Body of pancreas (tissue), 4 donors: ENCODE results near the gene SLC66A1.
"Not testable (repeated sequence)": the region's sequence is repeated elsewhere in the genome, so short reads cannot be mapped to it uniquely, and the experiment has no call there.

Experiments
- POLR2A ChIP-seq, 3 donors: fragments of 450-650 bp; IDR thresholded peaks; one replicate each; pipeline ENCODE4 v1.6.1; 2016; ENCODE audit warnings: antibody characterized with exemption in 3 of 3, mild to moderate bottlenecking in 2 of 3
- TF ChIP-seq, protein P1 (sequence below), 7 experiments: fragments of 450-650 bp in 4 of 7; fragments of 200-600 bp in 3 of 7; sonication (generic) in 3 of 7; IDR thresholded peaks; one replicate each; pipeline ENCODE4 v1.5.1; 2016 to 2019; ENCODE audit warnings: antibody characterized with exemption in 7 of 7

DNA sequence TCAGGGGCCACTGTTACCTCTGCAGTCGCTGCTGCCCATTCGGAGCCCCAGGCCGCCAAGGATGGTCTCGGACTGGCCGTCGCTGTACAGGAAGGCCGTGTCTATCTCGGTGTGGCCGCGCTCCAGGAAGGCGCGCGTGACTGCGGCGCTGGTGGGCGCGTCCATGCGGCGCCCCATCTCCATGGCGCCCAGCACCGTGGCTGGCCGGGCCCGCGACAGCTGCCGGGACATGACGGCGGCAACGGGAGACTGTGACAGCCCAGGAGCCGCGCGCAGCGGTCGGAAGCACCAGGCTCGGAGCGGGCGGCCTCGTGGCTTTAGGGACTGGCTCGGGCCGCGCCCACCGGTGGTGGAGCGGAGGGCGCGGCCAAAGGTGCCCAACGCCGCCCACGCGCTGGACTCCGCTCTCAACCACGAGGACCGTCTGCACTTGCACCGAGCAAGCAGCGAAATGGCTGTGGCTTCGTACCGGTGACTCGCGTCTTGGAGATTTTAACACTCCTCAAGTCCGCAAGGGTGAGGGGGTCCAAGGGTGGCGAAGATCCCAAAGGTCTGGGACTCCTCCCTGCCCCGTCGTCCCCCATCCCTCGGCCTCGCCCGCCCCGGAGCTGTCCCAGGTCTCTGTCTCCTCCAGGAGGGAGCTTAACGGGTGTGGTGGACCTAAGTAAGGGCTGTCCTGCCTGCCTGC, 38.1 kb upstream of the SLC66A1 start:
- TF ChIP-seq POLR2A (IDR thresholded peaks at IDR 0.05), result not testable (repeated sequence)
- TF ChIP-seq, protein P1, sequence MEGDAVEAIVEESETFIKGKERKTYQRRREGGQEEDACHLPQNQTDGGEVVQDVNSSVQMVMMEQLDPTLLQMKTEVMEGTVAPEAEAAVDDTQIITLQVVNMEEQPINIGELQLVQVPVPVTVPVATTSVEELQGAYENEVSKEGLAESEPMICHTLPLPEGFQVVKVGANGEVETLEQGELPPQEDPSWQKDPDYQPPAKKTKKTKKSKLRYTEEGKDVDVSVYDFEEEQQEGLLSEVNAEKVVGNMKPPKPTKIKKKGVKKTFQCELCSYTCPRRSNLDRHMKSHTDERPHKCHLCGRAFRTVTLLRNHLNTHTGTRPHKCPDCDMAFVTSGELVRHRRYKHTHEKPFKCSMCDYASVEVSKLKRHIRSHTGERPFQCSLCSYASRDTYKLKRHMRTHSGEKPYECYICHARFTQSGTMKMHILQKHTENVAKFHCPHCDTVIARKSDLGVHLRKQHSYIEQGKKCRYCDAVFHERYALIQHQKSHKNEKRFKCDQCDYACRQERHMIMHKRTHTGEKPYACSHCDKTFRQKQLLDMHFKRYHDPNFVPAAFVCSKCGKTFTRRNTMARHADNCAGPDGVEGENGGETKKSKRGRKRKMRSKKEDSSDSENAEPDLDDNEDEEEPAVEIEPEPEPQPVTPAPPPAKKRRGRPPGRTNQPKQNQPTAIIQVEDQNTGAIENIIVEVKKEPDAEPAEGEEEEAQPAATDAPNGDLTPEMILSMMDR (IDR thresholded peaks at IDR 0.05), result not testable (repeated sequence)
